PFSK-1 (cell line): ENCODE results near the gene CTNNA3.

Experiments
- FOXP2 ChIP-seq: optimal IDR thresholded peaks from 2 replicates; pipeline ENCODE3; 2011; ENCODE audit warnings: borderline replicate concordance, control low read depth, inconsistent platforms; ENCODE audit not compliant: insufficient read depth; ENCODE audit errors: extremely low read length, extremely low read depth
- POLR2AphosphoS5 ChIP-seq: IDR thresholded peaks from 2 replicates; pipeline ENCODE4 v1.6.1; 2012; ENCODE audit warnings: low read depth, mild to moderate bottlenecking, control low read depth, low read length, moderate library complexity
- REST ChIP-seq, 2 experiments: IDR thresholded peaks; 2 replicates each; pipeline versions ENCODE4 v1.6.1 to v1.8.0; 2011 to 2012; ENCODE audit warnings: low read depth in 2 of 2, low read length in 2 of 2, control low read depth in 1 of 2, inconsistent platforms in 1 of 2, mild to moderate bottlenecking in 1 of 2, moderate library complexity in 1 of 2; ENCODE audit not compliant: insufficient read depth in 1 of 2

- TF ChIP-seq FOXP2 (no peak), POLR2AphosphoS5 (no peak), REST (IDR thresholded peaks at IDR 0.05; ENCODE audit: insufficient read depth in 1 of 2, low read depth in 2 of 2, low read length in 2 of 2) (no peak)
These were observed 203.5 kb downstream of the CTNNA3 start for GRCh38 chr10:67492317-67493019.
